H1 (cell line): ENCODE results near the gene SNX25. TPM values are rescaled to one million over a fixed set of nuclear protein-coding genes. Genes with fewer than 3 reads are reported as not detected.
"Not testable (repeated sequence)": the region's sequence is repeated elsewhere in the genome, so short reads cannot be mapped to it uniquely, and the experiment has no call there.

ENCODE experiments used
- CTCF ChIA-PET: fragments of 300-600 bp; sonication (Branson Sonifier 250); formaldehyde crosslinking; loops from one replicate; lab custom pipeline; 2021; ENCODE audit not compliant: partially characterized antibody; lab: Charles Lee
- POLR2A ChIA-PET: fragments of 300-600 bp; sonication (Branson Sonifier 250); formaldehyde crosslinking; loops from one replicate; lab custom pipeline; 2021; ENCODE audit warnings: inconsistent platforms; ENCODE audit not compliant: partially characterized antibody; lab: Charles Lee
- DNase-seq, 2 experiments: peaks; one replicate each; pipeline versions ENCODE4 v3.0.0 to v3.0.0-alpha.2; 2010 to 2022; ENCODE audit warnings: low spot score in 2 of 2, low read depth in 1 of 2, mixed read lengths in 1 of 2
- FAIRE-seq: peaks from 2 replicates; lab custom pipeline; 2011; peaks lifted over from hg19 to GRCh38; lab: Jason Lieb, UNC
- H2AFZ ChIP-seq: 2 replicates; pipeline ENCODE4 v1.8.1; 2012; ENCODE audit warnings: low read length, inconsistent platforms
- H2AK5ac ChIP-seq: 2 replicates; pipeline ENCODE4 v1.6.1; 2013; ENCODE audit warnings: low read depth, low read length
- H2BK120ac ChIP-seq: replicated peaks from 2 replicates; pipeline ENCODE3; 2013; ENCODE audit warnings: low read depth, low read length, inconsistent platforms
- H2BK12ac ChIP-seq: 2 replicates; pipeline ENCODE4 v1.6.1; 2013; ENCODE audit warnings: low read depth, low read length
- H2BK15ac ChIP-seq: 2 replicates; pipeline ENCODE4 v1.6.1; 2013; ENCODE audit warnings: low read length
- H2BK20ac ChIP-seq: 2 replicates; pipeline ENCODE4 v1.6.1; 2013; ENCODE audit warnings: low read length
- H2BK5ac ChIP-seq: 2 replicates; pipeline ENCODE4 v1.6.1; 2013; ENCODE audit warnings: low read depth, low read length
- H3K14ac ChIP-seq: 2 replicates; pipeline ENCODE4 v1.6.1; 2013; ENCODE audit warnings: inconsistent platforms; ENCODE audit not compliant: insufficient read length
- H3K18ac ChIP-seq: 2 replicates; pipeline ENCODE4 v1.6.1; 2013; ENCODE audit warnings: low read length; ENCODE audit errors: extremely low read depth
- H3K23ac ChIP-seq: 2 replicates; pipeline ENCODE4 v1.6.1; 2013; ENCODE audit warnings: inconsistent platforms; ENCODE audit not compliant: insufficient read length
- H3K23me2 ChIP-seq: 2 replicates; pipeline ENCODE4 v1.6.1; 2013; ENCODE audit warnings: low read depth, low read length
- H3K27ac ChIP-seq: 2 replicates; pipeline ENCODE4 v1.6.1; 2011; ENCODE audit warnings: low read depth, low read length, inconsistent platforms
- H3K27me3 ChIP-seq, 4 experiments: replicated peaks in 1 of 4; 1 replicate in 1 of 4; 2 replicates in 3 of 4; pipeline versions ENCODE4 v1.6.1 to v1.8.1; 2011 to 2013; ENCODE audit warnings: low read length in 3 of 4, mild to moderate bottlenecking in 3 of 4, inconsistent platforms in 2 of 4, mixed read lengths in 2 of 4, moderate library complexity in 1 of 4; ENCODE audit not compliant: control insufficient read depth in 3 of 4, insufficient read depth in 3 of 4; ENCODE audit errors: extremely low read depth in 1 of 4
- H3K36me3 ChIP-seq, 4 experiments: 2 replicates each; pipeline versions ENCODE4 v1.6.1 to v1.8.1; 2011 to 2013; ENCODE audit warnings: mild to moderate bottlenecking in 4 of 4, low read length in 3 of 4, moderate library complexity in 2 of 4, control low read depth in 1 of 4, inconsistent platforms in 1 of 4; ENCODE audit not compliant: insufficient read depth in 4 of 4, control insufficient read depth in 2 of 4
- H3K4ac ChIP-seq: replicated peaks from 2 replicates; pipeline ENCODE3; 2013; ENCODE audit warnings: low read length, low read depth, mixed read lengths, inconsistent platforms; ENCODE audit not compliant: insufficient read length
- H3K4me1 ChIP-seq, 4 experiments: replicated peaks in 1 of 4; 1 replicate in 1 of 4; 2 replicates in 3 of 4; pipeline versions ENCODE4 v1.6.1 to v1.8.1; 2011 to 2013; ENCODE audit warnings: low read length in 3 of 4, inconsistent platforms in 2 of 4, mixed read lengths in 1 of 4; ENCODE audit not compliant: insufficient read depth in 4 of 4, control insufficient read depth in 3 of 4
- H3K4me2 ChIP-seq, 2 experiments: 2 replicates each; pipeline versions ENCODE4 v1.6.1 to v1.8.1; 2011 to 2013; ENCODE audit warnings: low read depth in 2 of 2, low read length in 2 of 2, control low read depth in 1 of 2, inconsistent platforms in 1 of 2, mild to moderate bottlenecking in 1 of 2; ENCODE audit not compliant: insufficient read depth in 1 of 2
- H3K4me3 ChIP-seq, 4 experiments: fragments of 200-600, 300-600 bp in 1 of 4; sonication (generic), shearing (Covaris generic), sonication (Bioruptor Twin) in 1 of 4; 2 replicates each; pipeline versions ENCODE4 v1.5.1 to v1.8.1; 2011 to 2016; ENCODE audit warnings: low read length in 4 of 4, low read depth in 3 of 4, control low read depth in 2 of 4, inconsistent platforms in 2 of 4, mild to moderate bottlenecking in 2 of 4, mixed read lengths in 1 of 4, moderate library complexity in 1 of 4; ENCODE audit not compliant: insufficient read depth in 2 of 4; ENCODE audit errors: extremely low read depth in 1 of 4
- H3K56ac ChIP-seq: replicated peaks from 2 replicates; pipeline ENCODE3; 2013; ENCODE audit warnings: low read depth, mild to moderate bottlenecking, mixed read lengths, low read length, inconsistent platforms; ENCODE audit not compliant: insufficient read length
- H3K79me1 ChIP-seq: 2 replicates; pipeline ENCODE4 v1.6.1; 2013; ENCODE audit warnings: low read depth, low read length, control low read depth
- H3K79me2 ChIP-seq, 2 experiments: 2 replicates each; pipeline versions ENCODE4 v1.6.1 to v1.8.1; 2012 to 2013; ENCODE audit warnings: low read length in 2 of 2, mild to moderate bottlenecking in 2 of 2, inconsistent platforms in 1 of 2; ENCODE audit not compliant: insufficient read depth in 2 of 2, control insufficient read depth in 1 of 2
- H3K9ac ChIP-seq, 4 experiments: replicated peaks in 1 of 4; 1 replicate in 1 of 4; 2 replicates in 3 of 4; pipeline versions ENCODE4 v1.6.1 to v1.8.1; 2011 to 2013; ENCODE audit warnings: low read depth in 3 of 4, low read length in 3 of 4, control low read depth in 2 of 4, mild to moderate bottlenecking in 2 of 4, moderate library complexity in 2 of 4, inconsistent platforms in 1 of 4; ENCODE audit errors: extremely low read depth in 1 of 4
- H3K9me3 ChIP-seq, 2 experiments: 2 replicates each; pipeline versions ENCODE4 v1.6.1 to v1.8.1; 2012 to 2013; ENCODE audit warnings: mild to moderate bottlenecking in 2 of 2, moderate library complexity in 2 of 2, control low read depth in 1 of 2, inconsistent platforms in 1 of 2, low read depth in 1 of 2, low read length in 1 of 2, mixed read lengths in 1 of 2; ENCODE audit not compliant: insufficient read depth in 2 of 2
- H4K20me1 ChIP-seq, 2 experiments: replicated peaks in 1 of 2; 2 replicates each; pipeline versions ENCODE3 to v1.8.1; 2011 to 2013; ENCODE audit warnings: inconsistent platforms in 2 of 2, low read length in 2 of 2, mild to moderate bottlenecking in 1 of 2; ENCODE audit not compliant: insufficient read depth in 2 of 2, control insufficient read depth in 1 of 2
- H4K5ac ChIP-seq: 2 replicates; pipeline ENCODE4 v1.6.1; 2013; ENCODE audit warnings: low read length, low read depth, mixed read lengths, inconsistent platforms; ENCODE audit not compliant: insufficient read length
- H4K8ac ChIP-seq: 2 replicates; pipeline ENCODE4 v1.8.0; 2013; ENCODE audit warnings: mild to moderate bottlenecking, moderate library complexity, low read length, inconsistent platforms; ENCODE audit not compliant: insufficient read depth; ENCODE audit errors: extremely low read depth
- H4K91ac ChIP-seq: replicated peaks from 2 replicates; pipeline ENCODE3; 2013; ENCODE audit warnings: low read length, mixed read lengths, inconsistent platforms; ENCODE audit not compliant: insufficient read length
- HDAC6 ChIP-seq: IDR thresholded peaks from one replicate; pipeline ENCODE4 v1.7.1; 2012; ENCODE audit warnings: low read depth, mild to moderate bottlenecking, inconsistent platforms, low read length, moderate library complexity
- RAD21 ChIP-seq, 2 experiments: IDR thresholded peaks in 1 of 2; conservative IDR thresholded peaks in 1 of 2; 2 replicates each; pipeline ENCODE4 v1.6.1; 2011; ENCODE audit warnings: low read depth in 2 of 2, low read length in 2 of 2, improper control_type of control experiment in 1 of 2, inconsistent platforms in 1 of 2, mild to moderate bottlenecking in 1 of 2, moderate library complexity in 1 of 2
- WGBS, 2 experiments: shearing (Covaris generic) in 1 of 2; methylation state at CpG; one replicate each; pipeline versions ENCODE4 v1.1.6 to v1.1.7; 2013 to 2015; ENCODE audit warnings: low lambda C conversion rate in 2 of 2, mixed read lengths in 2 of 2, inconsistent platforms in 1 of 2, low coverage in 1 of 2, missing lambda C conversion rate in 1 of 2; ENCODE audit not compliant: insufficient replicate concordance in 2 of 2, insufficient coverage in 1 of 2, insufficient read length in 1 of 2; ENCODE audit errors: extremely low coverage in 1 of 2, missing lambda C conversion rate in 1 of 2; 5-methylcytosine and 5-hydroxymethylcytosine counted together
- polyA plus RNA-seq, 7 experiments: library from polyadenylated mRNA; depleted of rRNA in 3 of 7; stranded (reverse) in 5 of 7; unstranded in 2 of 7; fragments of >200 nt in 5 of 7; fragments of 200-250 nt in 2 of 7; gene quantifications; 1 replicate in 5 of 7; 2 replicates in 1 of 7; 4 replicates in 1 of 7; pipeline versions ENCODE4 v1.2.1 to v1.2.3, GENCODE V29; 2011 to 2013; ENCODE audit warnings: missing spikeins in 2 of 7, mixed read lengths in 2 of 7
- total RNA-seq: library from RNA; stranded (reverse); fragmentation: NEBNext Ultra II Directional; extraction: Animal tissue kit (Norgen Biotek cat#: 25700); gene quantifications from 2 replicates; pipeline ENCODE4 v1.2.1, GENCODE V29; 2021

SNX25 gene
- total and polyA plus RNA-seq, 2 of the 8 experiments (the other 6 are each of a cell fraction or from before 2014, with no cell fraction given), result 5.4 to 19.9 TPM

DNA sequence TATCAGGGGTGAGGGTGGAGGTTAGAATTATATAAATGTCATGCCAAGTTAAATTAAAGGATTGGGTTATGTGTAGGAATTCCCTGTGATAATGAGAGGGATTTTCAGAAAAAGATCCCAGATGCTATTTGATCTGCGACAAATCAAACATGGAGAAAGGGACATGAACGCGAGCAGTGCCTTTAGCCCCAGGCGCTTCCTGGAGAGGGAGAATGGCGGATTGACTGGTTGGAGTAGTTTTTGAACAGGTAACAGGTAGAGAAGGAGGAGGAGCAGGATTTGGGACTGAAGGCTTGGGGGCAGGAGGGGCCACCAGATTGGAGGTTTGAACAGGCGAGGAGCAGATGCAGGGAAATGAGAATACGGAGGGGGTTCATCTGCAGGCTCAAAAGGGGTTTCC lies 119.2 kb downstream of the SNX25 start (continued):
- TF ChIP-seq RAD21 (IDR thresholded peaks at IDR 0.05 in 1 of 2, conservative IDR thresholded peaks at IDR 0.05 in 1 of 2; ENCODE audit: low read depth in 2 of 2, low read length in 2 of 2), result no peak
- no peak for TF ChIP-seq HDAC6

- H3K14ac ChIP-seq, H3K4ac ChIP-seq, H3K79me2 ChIP-seq, FAIRE-seq, H2AK5ac ChIP-seq, H4K91ac ChIP-seq, H4K8ac ChIP-seq, H3K23ac ChIP-seq, H2AFZ ChIP-seq, H2BK15ac ChIP-seq, H4K20me1 ChIP-seq, H3K56ac ChIP-seq, H3K79me1 ChIP-seq, H3K27ac ChIP-seq, H4K5ac ChIP-seq, H3K27me3 ChIP-seq, POLR2A ChIA-PET, H3K23me2 ChIP-seq, H3K4me1 ChIP-seq, H3K9ac ChIP-seq, H3K4me3 ChIP-seq, H2BK120ac ChIP-seq, H3K18ac ChIP-seq, H2BK12ac ChIP-seq, H3K4me2 ChIP-seq, DNase-seq, H2BK5ac ChIP-seq, H2BK20ac ChIP-seq: not testable (repeated sequence)
- WGBS, 2 experiments, result 97% methylated on average over 2 of the region's 2 CpGs; no CpG with 5 or more reads in 1 of the 2 experiments
- CTCF ChIA-PET, result interaction anchor here (0.6 kb wide), 1 partner anchor 51 kb away, joined by 3 read pairs; no protein-coding TSS in a partner anchor
- H3K36me3 ChIP-seq, result peaks cover 0 to 12% (median 3%) of the 10 kb centered on the region in 4 experiments; a peak in 2 of 8 replicates
- H3K9me3 ChIP-seq, result peaks cover 10 to 16% of the 10 kb centered on the region in 2 experiments; a peak in 3 of 4 replicates
These were observed 120.6 kb downstream of the SNX25 start for GRCh38 chr4:185329879-185330510.
